ENCODE measurements around the gene EBLN1. TPM values are rescaled to one million over a fixed set of nuclear protein-coding genes. Genes with fewer than 3 reads are reported as not detected.
A peak's percentile ranks its signal among the peaks of the same experiment; 100 is the strongest.

EBLN1 gene
- total and polyA plus RNA-seq, 2 of the 13 experiments (the other 11 are each of a cell fraction or from before 2014, with no cell fraction given): not detected

DNA sequence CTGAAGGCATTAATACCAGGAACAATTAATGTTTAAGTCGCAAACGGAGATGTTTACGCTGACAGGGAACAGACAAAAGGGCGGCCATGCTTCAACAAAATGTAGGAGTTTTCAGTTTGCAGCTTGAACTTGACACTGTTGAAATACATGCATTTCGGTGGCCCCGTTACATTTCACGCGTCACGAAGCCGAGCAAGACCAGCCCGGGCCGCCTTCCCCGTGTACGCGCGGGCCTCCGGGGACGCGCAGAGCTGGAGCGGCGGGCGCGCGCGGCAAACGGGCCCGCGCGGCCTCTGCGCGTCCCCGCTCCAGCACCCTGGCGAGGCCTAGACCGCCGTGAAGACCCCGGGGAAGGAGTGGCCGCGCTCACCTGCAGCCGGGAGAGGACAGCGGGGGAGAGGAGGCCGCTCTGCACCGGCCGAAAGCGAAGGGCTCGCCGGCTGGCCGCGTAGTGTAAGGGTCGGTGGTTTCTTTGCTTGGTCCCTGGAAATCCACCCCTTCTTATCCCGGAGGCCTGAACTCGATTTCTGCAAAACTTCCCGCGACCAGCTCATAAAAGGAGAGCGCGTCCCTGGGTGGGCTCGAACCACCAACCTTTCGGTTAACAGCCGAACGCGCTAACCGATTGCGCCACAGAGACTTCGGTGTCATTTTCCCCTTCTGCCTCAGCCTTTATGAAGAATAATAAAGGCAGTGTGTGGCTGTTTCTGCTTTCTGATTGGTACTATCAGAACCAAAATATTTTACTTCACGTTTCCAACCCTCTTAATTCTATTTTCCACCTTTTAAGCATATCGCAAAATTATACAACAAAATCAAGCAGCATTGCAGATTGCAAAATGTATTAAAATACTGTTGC, 11.4 kb upstream of the EBLN1 start:
- DNase-seq (ENCODE audit: low spot score): peak; percentile 80
- in situ Hi-C loops (cut with HindIII; ENCODE audit: extremely low pct_ligation_motif_present, low pct_unique_long_range_greater_than_20kb): no loop called here
- H3K27me3 ChIP-seq (ENCODE audit: control insufficient read depth in 1 of 2, insufficient read depth in 2 of 2, low read length in 2 of 2): peaks cover 0 to 14% of the 10 kb centered on the region in 2 experiments; a peak in 2 of 5 replicates
- TF ChIP-seq SIN3A (IDR thresholded peaks at IDR 0.05; ENCODE audit: borderline replicate concordance, low read depth, low read length): peak; percentile 45; the same call in 1 of the 2 replicates
- TF ChIP-seq RARG (CRISPR knock-in tag; IDR thresholded peaks at IDR 0.05; ENCODE audit: low read depth): no peak
- no peak for TF ChIP-seq SP140L (CRISPR knock-in tag; IDR thresholded peaks at IDR 0.05; ENCODE audit: borderline replicate concordance)
- no peak for TF ChIP-seq ZNF850 (CRISPR knock-in tag; conservative IDR thresholded peaks at IDR 0.05)
- TF ChIP-seq CCAR2 (optimal IDR thresholded peaks at IDR 0.05; ENCODE audit: low read depth, low read length): no peak
- TF ChIP-seq ZNF891 (CRISPR knock-in tag; IDR thresholded peaks at IDR 0.05): no peak; the same call in 1 of the 2 replicates
- TF ChIP-seq GTF3A (CRISPR knock-in tag; conservative IDR thresholded peaks at IDR 0.05): no peak
- TF ChIP-seq ATM (IDR thresholded peaks at IDR 0.05; ENCODE audit: borderline replicate concordance): no peak
- no peak for TF ChIP-seq SMAD9 (CRISPR knock-in tag; IDR thresholded peaks at IDR 0.05)
- TF ChIP-seq CHD4 (IDR thresholded peaks at IDR 0.05; ENCODE audit: borderline replicate concordance, low read length): no peak
- TF ChIP-seq NR1H2 (CRISPR knock-in tag; IDR thresholded peaks at IDR 0.05; ENCODE audit: borderline replicate concordance, low read depth): no peak
- TF ChIP-seq ARID2 (CRISPR knock-in tag; IDR thresholded peaks at IDR 0.05; ENCODE audit: borderline replicate concordance): no peak
- TF ChIP-seq, protein P1, sequence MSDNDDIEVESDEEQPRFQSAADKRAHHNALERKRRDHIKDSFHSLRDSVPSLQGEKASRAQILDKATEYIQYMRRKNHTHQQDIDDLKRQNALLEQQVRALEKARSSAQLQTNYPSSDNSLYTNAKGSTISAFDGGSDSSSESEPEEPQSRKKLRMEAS (IDR thresholded peaks at IDR 0.05): peak; percentile 53
- no peak for TF ChIP-seq ZNF264 (CRISPR knock-in tag; IDR thresholded peaks at IDR 0.05)
- TF ChIP-seq, protein P2, sequence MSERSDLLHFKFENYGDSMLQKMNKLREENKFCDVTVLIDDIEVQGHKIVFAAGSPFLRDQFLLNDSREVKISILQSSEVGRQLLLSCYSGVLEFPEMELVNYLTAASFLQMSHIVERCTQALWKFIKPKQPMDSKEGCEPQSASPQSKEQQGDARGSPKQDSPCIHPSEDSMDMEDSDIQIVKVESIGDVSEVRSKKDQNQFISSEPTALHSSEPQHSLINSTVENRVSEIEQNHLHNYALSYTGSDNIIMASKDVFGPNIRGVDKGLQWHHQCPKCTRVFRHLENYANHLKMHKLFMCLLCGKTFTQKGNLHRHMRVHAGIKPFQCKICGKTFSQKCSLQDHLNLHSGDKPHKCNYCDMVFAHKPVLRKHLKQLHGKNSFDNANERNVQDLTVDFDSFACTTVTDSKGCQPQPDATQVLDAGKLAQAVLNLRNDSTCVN (CRISPR knock-in tag; IDR thresholded peaks at IDR 0.05; ENCODE audit: borderline replicate concordance): peak; percentile 42; the same call in 1 of the 2 replicates
- no peak for TF ChIP-seq ZNF142 (CRISPR knock-in tag; IDR thresholded peaks at IDR 0.05)
- TF ChIP-seq ZSCAN12 (CRISPR knock-in tag; IDR thresholded peaks at IDR 0.05): no peak

More for the DNA sequence above, 11.4 kb upstream of the EBLN1 start:
- peak overlapping the region; percentile 77 for H3K9ac ChIP-seq (ENCODE audit: insufficient read depth, low read depth, low read length)
- intact Hi-C loops (cut with micrococcal nuclease; ENCODE audit: unreplicated experiment): loop anchor here (1.0 to 10.0 kb wide), 3 partner anchors 87 to 306 kb away; partner anchors contain the start of genes COMMD3 and DNAJC1
- no peaks in the 10 kb centered on the region for H3K9me3 ChIP-seq (ENCODE audit: low read length)
- no peaks in the 10 kb centered on the region for H3K36me3 ChIP-seq (replicated peaks in 1 of 2; ENCODE audit: control insufficient read depth in 1 of 2, insufficient read depth in 2 of 2, low read length in 2 of 2)
- FAIRE-seq (no peak), ATAC-seq (peak; percentile 97)
- H2AFZ ChIP-seq (ENCODE audit: low read length): peak overlapping the region; percentile 64
- peak overlapping the region; percentile 81 to 91 (median 81) for H3K4me3 ChIP-seq (replicated peaks in 1 of 3; ENCODE audit: insufficient read depth in 1 of 3, low read depth in 2 of 3, low read length in 3 of 3)
- peaks cover 5% of the 10 kb centered on the region; the same call in 1 of the 2 replicates for H3K4me1 ChIP-seq (ENCODE audit: insufficient read depth, low read length)
- no peaks in the 10 kb centered on the region for H4K20me1 ChIP-seq (ENCODE audit: insufficient read depth, low read length)
- H3K79me2 ChIP-seq (ENCODE audit: insufficient read depth, low read length): no peaks in the 10 kb centered on the region
- BruUV-seq (replicated peaks): no TSS peak
- ChIA-PET POLR2A (interaction anchor here (0.9 to 2.2 kb wide), 4 partner anchors 49 to 112 kb away, joined by 3 to 32 read pairs (median 3); partner anchors contain the start of gene COMMD3), CTCF (ENCODE audit: low intra/inter-chr PET ratio, low total read pairs) (no interaction called here)
- peak overlapping the region; percentile 82 for H3K27ac ChIP-seq (ENCODE audit: extremely low read length, insufficient read depth, low read length)
- H3K4me2 ChIP-seq (ENCODE audit: low read depth, low read length): peak overlapping the region; percentile 78
- WGBS (ENCODE audit: low lambda C conversion rate): 2% methylated on average over 12 of the region's 65 CpGs
